ENCODE measurements around the gene FXN. TPM values are rescaled to one million over a fixed set of nuclear protein-coding genes. Genes with fewer than 3 reads are reported as not detected.

The FXN gene
- total RNA-seq, 1 experiment from 2014 or later, result 11.0 TPM

DNA sequence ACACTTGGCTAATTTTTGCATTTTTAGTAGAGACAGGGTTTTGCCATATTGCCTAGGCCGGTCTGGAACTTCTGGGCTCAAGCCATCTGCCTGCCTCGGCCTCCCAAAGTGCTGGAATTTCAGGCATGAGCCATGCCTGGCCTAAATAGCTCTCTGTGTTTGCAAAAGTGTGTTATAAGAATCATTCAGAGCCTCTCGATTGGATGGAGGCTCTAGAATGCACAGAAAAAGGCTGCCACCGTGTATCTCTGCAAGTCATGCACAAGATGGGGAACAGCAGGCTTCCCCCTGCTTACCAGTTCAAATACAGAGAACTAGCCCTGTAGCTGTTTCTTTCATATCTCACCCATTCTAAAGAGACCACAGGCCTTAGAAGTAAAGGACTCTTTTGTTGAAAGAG, 28.3 kb downstream of the FXN start:
- BruUV-seq (replicated peaks), result no TSS peak
- no peaks in the 10 kb centered on the region for H3F3A ChIP-seq (ENCODE audit: low read length, unreplicated experiment)
- H3K9me3 ChIP-seq (ENCODE audit: low read length), result no peaks in the 10 kb centered on the region
- H3K4me3 ChIP-seq (ENCODE audit: low read length), result no peak overlapping the region
- CTCF ChIA-PET, result no interaction called here
- no peak overlapping the region for H3K27ac ChIP-seq (ENCODE audit: low read length)
- ATAC-seq, result no peak
- H3K36me3 ChIP-seq (ENCODE audit: low read depth, low read length), result no peaks in the 10 kb centered on the region
- no peaks in the 10 kb centered on the region for H3K79me2 ChIP-seq (ENCODE audit: low read length)
- no peak for TF ChIP-seq EZH2 (IDR thresholded peaks at IDR 0.05; ENCODE audit: low read length, unreplicated experiment)
- H3K9ac ChIP-seq (ENCODE audit: low read length), result no peak overlapping the region
- H3K4me2 ChIP-seq (ENCODE audit: low read length), result no peak overlapping the region
- intact Hi-C loops (cut with micrococcal nuclease), result no loop called here
- no peaks in the 10 kb centered on the region for H3K27me3 ChIP-seq (ENCODE audit: low read length)
- no peak overlapping the region for H2AFZ ChIP-seq (ENCODE audit: low read length)
- H3K4me1 ChIP-seq (ENCODE audit: insufficient read depth, low read length), result no peaks in the 10 kb centered on the region
- DNase-seq, result no peak
- no peaks in the 10 kb centered on the region for H3K9me2 ChIP-seq (replicated peaks; ENCODE audit: low read length)
- POLR2A ChIA-PET (ENCODE audit: unreplicated experiment), result no interaction called here
- no peaks in the 10 kb centered on the region for H4K20me1 ChIP-seq (ENCODE audit: low read length)

DNA sequence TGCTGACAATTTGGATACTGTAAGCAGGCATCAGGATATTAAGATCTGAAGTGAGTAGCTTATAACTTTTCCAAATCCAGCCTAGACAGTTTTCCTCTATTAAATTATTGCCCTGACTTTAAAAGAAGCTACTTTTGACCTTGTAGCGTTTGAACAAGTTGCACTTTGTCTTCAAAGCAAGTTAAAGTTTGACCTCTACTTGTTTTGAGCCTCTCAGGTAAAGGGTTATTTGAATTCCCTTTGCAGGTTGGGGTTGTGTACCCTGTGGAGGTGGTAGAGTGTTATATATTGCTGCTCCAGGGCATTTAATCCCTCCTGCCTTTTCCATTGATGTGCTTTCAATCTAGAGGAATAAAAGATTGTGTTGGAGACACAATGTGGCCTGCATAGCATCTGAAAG, 30.1 kb downstream of the FXN start:
- no peak overlapping the region for H3K4me3 ChIP-seq (ENCODE audit: low read length)
- no peaks in the 10 kb centered on the region for H3K27me3 ChIP-seq (ENCODE audit: low read length)
- H2AFZ ChIP-seq (ENCODE audit: low read length), result no peak overlapping the region
- ChIA-PET POLR2A (ENCODE audit: unreplicated experiment) (no interaction called here), CTCF (no interaction called here)
- no peaks in the 10 kb centered on the region for H3K36me3 ChIP-seq (ENCODE audit: low read depth, low read length)
- TF ChIP-seq EZH2phosphoT487 (IDR thresholded peaks at IDR 0.05; ENCODE audit: borderline replicate concordance, low read length) (no peak), EZH2 (IDR thresholded peaks at IDR 0.05; ENCODE audit: low read length, unreplicated experiment) (no peak), CTCF (conservative IDR thresholded peaks at IDR 0.05; ENCODE audit: low read depth, low read length) (no peak)
- ATAC-seq, result no peak
- no peaks in the 10 kb centered on the region for H4K20me1 ChIP-seq (ENCODE audit: low read length)
- no peaks in the 10 kb centered on the region for H3K4me1 ChIP-seq (ENCODE audit: insufficient read depth, low read length)
- DNase-seq, result no peak
- H3K9me2 ChIP-seq (replicated peaks; ENCODE audit: low read length), result no peaks in the 10 kb centered on the region
- no TSS peak for BruUV-seq (replicated peaks)
- no peak overlapping the region for H3K9ac ChIP-seq (ENCODE audit: low read length)
- H3K9me3 ChIP-seq (ENCODE audit: low read length), result no peaks in the 10 kb centered on the region
- no peaks in the 10 kb centered on the region for H3K79me2 ChIP-seq (ENCODE audit: low read length)
- intact Hi-C loops (cut with micrococcal nuclease), result no loop called here
- no peak overlapping the region for H3K4me2 ChIP-seq (ENCODE audit: low read length)
- no peak overlapping the region for H3K27ac ChIP-seq (ENCODE audit: low read length)
- H3F3A ChIP-seq (ENCODE audit: low read length, unreplicated experiment), result no peaks in the 10 kb centered on the region

GRCh38 chr9:69066955-69067354, 31.4 kb downstream of the FXN start:
- CTCF ChIA-PET, result no interaction called here

More at GRCh38 chr9:69066955-69067354, 31.4 kb downstream of the FXN start:
- Histone ChIP-seq H3K9me3 (ENCODE audit: low read length) (no peaks in the 10 kb centered on the region), H3K4me2 (ENCODE audit: low read length) (no peak overlapping the region), H3K4me1 (ENCODE audit: insufficient read depth, low read length) (no peaks in the 10 kb centered on the region), H4K20me1 (ENCODE audit: low read length) (no peaks in the 10 kb centered on the region), H3F3A (ENCODE audit: low read length, unreplicated experiment) (no peaks in the 10 kb centered on the region), H3K36me3 (ENCODE audit: low read depth, low read length) (no peaks in the 10 kb centered on the region), H3K27ac (ENCODE audit: low read length) (no peak overlapping the region), H3K9ac (ENCODE audit: low read length) (no peak overlapping the region), H3K4me3 (ENCODE audit: low read length) (no peak overlapping the region), H3K27me3 (ENCODE audit: low read length) (no peaks in the 10 kb centered on the region), H3K79me2 (ENCODE audit: low read length) (no peaks in the 10 kb centered on the region), H2AFZ (ENCODE audit: low read length) (no peak overlapping the region), H3K9me2 (replicated peaks; ENCODE audit: low read length) (no peaks in the 10 kb centered on the region)
- no peak for DNase-seq
- intact Hi-C loops (cut with micrococcal nuclease), result no loop called here
- TF ChIP-seq CTCF (conservative IDR thresholded peaks at IDR 0.05; ENCODE audit: low read depth, low read length) (no peak), EZH2 (IDR thresholded peaks at IDR 0.05; ENCODE audit: low read length, unreplicated experiment) (no peak), EZH2phosphoT487 (IDR thresholded peaks at IDR 0.05; ENCODE audit: borderline replicate concordance, low read length) (no peak)
- no TSS peak for BruUV-seq (replicated peaks)
- ATAC-seq, result no peak
- POLR2A ChIA-PET (ENCODE audit: unreplicated experiment), result no interaction called here
